Measurements from ENCODE around the gene NDUFAF8.

The NDUFAF8 gene

DNA sequence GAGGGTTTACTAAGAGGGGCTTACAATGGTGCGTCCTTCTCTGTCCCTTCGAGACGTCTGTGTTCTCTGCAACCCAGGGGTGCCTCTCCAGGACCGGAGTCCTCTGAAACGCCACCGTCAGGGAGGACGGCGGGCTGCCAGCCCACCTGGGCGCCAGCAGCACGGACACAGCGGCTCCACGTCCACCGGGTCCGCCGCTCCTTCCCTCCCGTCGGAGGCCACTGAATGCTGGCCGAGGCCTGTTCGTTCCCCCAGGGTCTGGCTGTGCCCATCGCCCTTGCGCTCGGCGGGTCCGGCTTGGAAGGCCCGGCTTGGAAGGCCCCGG, 666 bp upstream of the NDUFAF8 start:
- DNase-seq (ENCODE audit: low read depth in 2 of 2) = no peak

DNA sequence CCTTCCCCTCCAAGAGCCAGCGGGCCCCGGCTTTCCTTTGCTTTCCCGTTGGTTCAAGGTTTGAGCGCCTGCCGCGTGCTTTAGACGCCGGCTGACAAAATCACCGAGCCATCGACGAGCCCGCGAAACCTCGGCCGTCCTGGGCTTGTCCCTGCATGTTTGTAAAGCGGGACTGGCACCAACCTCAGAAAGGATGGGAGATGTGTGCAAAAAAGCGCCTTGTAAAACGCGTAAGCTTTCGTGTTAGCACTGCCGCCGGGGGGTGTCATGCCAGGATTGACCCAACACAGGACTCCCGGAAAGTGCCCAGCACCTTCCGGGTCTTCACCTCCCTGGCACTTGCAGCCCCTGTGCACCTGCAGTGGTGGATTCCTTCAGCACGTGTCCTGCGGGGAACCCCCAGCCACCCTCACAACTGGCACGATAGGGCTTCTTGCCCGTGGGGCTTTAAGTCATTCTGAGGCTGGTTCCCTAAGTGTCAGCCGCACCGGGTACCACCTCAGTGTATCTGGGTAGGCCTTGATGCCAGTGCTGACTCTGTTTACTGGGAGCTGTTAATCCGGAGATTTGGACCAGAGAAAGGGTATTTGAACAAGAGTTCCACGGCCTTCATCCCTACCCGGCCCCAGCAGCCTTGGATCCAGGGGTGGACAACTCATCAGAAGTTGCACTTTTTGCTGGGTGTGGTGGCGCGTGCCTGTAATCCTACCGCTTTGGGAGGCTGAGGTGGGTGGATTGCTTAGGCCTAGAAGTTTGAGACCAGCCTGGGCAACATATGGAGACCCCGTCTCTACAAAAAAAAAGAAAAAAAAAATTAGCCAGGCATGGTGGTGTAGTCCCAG, 817 bp downstream of the NDUFAF8 start:
- DNase-seq (ENCODE audit: low read depth in 2 of 2) = peak; percentile 31 to 32

- DNase-seq (ENCODE audit: low read depth in 2 of 2) = no peak
Measured at GRCh38 chr17:81240761-81241160, 1.6 kb downstream of the NDUFAF8 start.

DNA sequence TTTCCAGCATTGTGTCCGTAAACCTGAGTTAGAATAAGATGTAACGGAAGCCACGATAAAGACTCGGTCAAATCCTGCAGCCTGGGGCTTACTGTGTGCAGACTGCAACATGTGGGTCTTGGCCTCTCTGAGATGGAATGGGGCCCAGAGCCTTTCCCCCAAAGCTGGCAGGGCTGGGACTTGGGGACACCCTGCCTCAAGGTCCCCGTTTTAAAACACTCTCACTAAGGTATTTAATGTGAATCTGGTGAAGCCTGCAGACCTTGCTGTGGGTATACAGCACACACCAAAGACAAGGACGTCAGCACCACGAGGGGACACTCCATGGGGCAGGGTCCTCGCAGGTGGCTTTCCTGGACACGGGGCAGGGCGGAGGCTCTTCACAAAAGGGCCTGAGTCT, 2.1 kb downstream of the NDUFAF8 start:
- DNase-seq (ENCODE audit: low read depth in 2 of 2) = no peak

- peak; percentile 60 to 68 for DNase-seq (ENCODE audit: low read depth in 2 of 2)
Measured at GRCh38 chr17:81241648-81242420, 2.7 kb downstream of the NDUFAF8 start.

- DNase-seq (ENCODE audit: low read depth in 2 of 2) = no peak
Measured at GRCh38 chr17:81242421-81243332, 3.6 kb downstream of the NDUFAF8 start.

DNA sequence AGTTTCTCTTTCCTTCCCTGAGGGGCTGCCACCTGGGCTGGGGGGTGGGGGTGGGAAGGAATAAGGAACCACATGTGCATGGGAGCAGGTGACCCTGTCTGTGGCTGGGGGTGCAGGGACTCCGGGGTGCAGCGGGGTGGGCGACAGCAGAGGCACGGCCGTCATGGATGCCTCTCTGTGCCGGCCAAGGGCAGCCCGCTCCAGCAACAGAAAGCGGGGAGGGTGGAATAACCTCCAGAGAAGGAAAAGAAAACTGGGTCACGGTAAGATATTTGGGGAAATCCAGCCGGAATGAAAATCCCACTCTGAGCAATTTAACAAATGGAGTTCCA, 4.2 kb downstream of the NDUFAF8 start:
- no peak for DNase-seq (ENCODE audit: low read depth in 2 of 2)

GRCh38 chr17:81244358-81245023, 5.4 kb downstream of the NDUFAF8 start:
- no peak for DNase-seq (ENCODE audit: low read depth in 2 of 2)

GRCh38 chr17:81245024-81245664, 6.0 kb downstream of the NDUFAF8 start:
- DNase-seq (ENCODE audit: low read depth in 2 of 2) = no peak

DNA sequence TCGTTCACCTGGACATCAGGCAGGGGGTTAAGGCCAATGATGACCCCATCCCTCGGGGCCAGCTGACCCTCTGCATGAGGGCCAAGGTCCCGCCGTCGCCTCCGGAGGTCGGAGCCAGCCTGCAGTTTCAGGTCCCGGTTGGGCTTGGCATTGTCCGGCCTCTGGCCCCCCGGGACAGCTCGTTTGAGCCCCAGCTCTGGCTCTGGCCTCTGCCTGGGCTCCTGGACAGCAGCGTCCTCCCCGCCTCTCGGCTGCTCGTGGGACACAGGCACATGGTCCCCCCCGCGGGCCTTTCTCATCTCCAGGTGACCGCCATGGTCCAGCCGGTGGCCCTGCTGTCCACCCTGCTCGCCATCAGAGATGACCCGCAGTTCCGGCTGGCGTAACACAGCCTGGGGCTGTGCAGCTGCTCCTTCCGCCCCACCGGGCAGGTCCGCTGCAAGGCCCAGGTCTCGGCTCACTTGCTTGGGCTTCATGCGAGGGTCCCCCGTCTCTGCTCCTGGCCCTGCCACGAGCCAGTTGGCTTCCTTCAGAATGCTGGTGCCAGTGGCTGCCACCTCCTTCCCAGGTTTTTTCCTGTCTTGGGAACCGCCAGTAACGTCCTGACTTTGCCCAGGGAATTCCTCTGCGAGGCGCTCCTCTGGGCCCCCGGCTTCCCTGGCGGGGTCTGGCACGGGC, 6.7 kb downstream of the NDUFAF8 start:
- no peak for DNase-seq (ENCODE audit: low read depth in 2 of 2)

GRCh38 chr17:81246343-81246670, 7.2 kb downstream of the NDUFAF8 start:
- DNase-seq (ENCODE audit: low read depth in 2 of 2) = no peak

GRCh38 chr17:81246679-81247338, 7.7 kb downstream of the NDUFAF8 start:
- DNase-seq (ENCODE audit: low read depth in 2 of 2) = no peak

- no peak for DNase-seq (ENCODE audit: low read depth in 2 of 2)
Measured at GRCh38 chr17:81247339-81247990, 8.3 kb downstream of the NDUFAF8 start.

- no peak for DNase-seq (ENCODE audit: low read depth in 2 of 2)
Measured at GRCh38 chr17:81248649-81249048, 9.5 kb downstream of the NDUFAF8 start.

DNA sequence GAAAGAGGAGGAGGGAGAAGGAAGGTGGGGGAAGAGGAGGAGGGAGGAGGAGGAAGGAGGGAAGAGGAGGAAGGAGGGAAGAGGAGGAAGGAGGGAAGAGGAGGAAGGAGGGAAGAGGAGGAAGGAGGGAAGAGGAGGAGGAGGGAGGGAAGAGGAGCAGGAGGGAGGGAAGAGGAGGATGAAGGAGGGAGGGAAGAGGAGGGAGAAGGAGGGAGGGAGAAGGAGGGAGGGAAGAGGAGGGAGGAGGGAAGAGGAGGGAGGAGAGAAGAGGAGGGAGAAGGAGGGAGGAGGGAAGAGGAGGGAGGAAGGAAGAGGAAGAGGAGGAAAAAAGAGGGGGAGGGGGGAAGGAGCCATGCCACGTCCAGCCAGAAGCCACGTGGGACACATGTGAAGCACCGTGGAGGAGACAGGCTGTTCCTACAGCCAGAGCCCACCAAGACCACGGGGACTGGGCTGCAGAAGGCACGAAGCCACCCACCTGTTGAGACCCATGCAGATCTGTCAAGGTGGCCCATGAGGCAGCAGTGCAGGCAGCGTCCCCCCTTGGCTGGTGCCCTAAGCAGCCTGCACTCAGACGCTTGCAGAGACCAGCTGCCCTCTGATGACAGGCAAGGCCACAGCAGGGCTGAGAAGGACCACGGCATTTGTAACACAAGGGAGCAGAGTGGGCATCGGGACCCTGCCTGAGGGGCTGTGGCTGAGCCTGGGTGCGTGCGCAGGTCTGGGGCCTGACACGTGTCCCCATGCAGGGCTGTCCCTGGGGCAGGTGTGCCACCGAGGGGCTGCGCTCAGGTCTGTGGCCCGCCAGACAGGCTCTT, 10.3 kb downstream of the NDUFAF8 start:
- DNase-seq (ENCODE audit: low read depth in 2 of 2) = no peak

GRCh38 chr17:81250286-81251093, 11.4 kb downstream of the NDUFAF8 start:
- no peak for DNase-seq (ENCODE audit: low read depth in 2 of 2)

DNA sequence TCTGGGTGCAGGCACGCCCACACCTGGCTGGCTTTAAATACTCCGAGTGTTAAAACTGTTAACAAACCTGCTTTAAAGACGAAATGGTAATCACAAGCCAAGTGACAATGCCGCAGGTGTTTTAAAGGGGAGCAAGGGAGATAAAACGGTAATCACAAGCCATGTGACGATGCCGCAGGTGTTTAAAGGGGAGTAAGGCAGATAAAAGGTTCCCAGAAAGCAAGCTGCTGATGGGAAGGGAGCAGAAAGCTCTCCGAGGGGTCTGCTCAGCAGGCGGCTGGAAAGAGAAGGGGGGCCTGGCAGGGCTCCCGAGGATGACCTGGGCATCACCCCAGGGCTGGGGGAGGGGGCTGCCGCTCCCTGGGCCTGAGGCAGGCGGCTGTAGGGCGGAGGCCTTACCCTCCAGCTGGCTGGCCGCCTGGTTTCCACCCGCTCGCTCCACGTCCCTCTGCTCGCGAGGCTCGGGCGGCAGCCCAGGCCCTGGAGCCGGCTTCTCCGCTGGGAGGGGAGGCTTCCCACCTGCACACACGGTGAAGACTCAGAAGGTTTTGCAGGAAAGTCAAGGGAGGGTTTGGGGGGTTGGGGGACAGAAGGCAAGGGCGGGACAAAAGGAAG, 12.1 kb downstream of the NDUFAF8 start:
- no peak for DNase-seq (ENCODE audit: low read depth in 2 of 2)

All from stimulated activated CD8-positive, alpha-beta memory T cell treated with anti-CD3 and anti-CD28 coated beads, Interleukin-2, amount 100 ng/mL, for 48 hours (primary cell).